ENCODE data around the gene CHST2.
A peak's percentile ranks its signal among the peaks of the same experiment; 100 is the strongest.

Gene CHST2

GRCh38 chr3:143172795-143173145 lies 53.2 kb downstream of the CHST2 start:
- Histone ChIP-seq H3K36me3 (ENCODE audit: control insufficient read depth in 2 of 2, insufficient read depth in 2 of 2, low read length in 2 of 2) (no peaks in the 10 kb centered on the region), H3K27ac (ENCODE audit: low read depth in 2 of 2, low read length in 2 of 2) (peak overlapping the region in 1 of 2 donors; percentile 18), H3K4me3 (ENCODE audit: low read length in 2 of 2) (no peak overlapping the region), H3K9ac (ENCODE audit: low read depth in 1 of 2, low read length in 2 of 2) (no peak overlapping the region), H3K9me3 (ENCODE audit: control insufficient read depth in 2 of 2, low read length in 2 of 2) (no peaks in the 10 kb centered on the region), H3K27me3 (ENCODE audit: control insufficient read depth in 2 of 2, insufficient read depth in 2 of 2, low read length in 2 of 2) (no peaks in the 10 kb centered on the region), H3K4me1 (ENCODE audit: control insufficient read depth in 2 of 2, insufficient read depth in 2 of 2, low read length in 2 of 2) (peaks cover 0 to 6% of the 10 kb centered on the region in 2 donors)

GRCh38 chr3:143173242-143173641 lies 53.7 kb downstream of the CHST2 start:
- Histone ChIP-seq H3K4me1 (ENCODE audit: control insufficient read depth in 2 of 2, insufficient read depth in 2 of 2, low read length in 2 of 2) (peaks cover 0 to 6% of the 10 kb centered on the region in 2 donors), H3K27me3 (ENCODE audit: control insufficient read depth in 2 of 2, insufficient read depth in 2 of 2, low read length in 2 of 2) (no peaks in the 10 kb centered on the region), H3K27ac (ENCODE audit: low read depth in 2 of 2, low read length in 2 of 2) (no peak overlapping the region), H3K36me3 (ENCODE audit: control insufficient read depth in 2 of 2, insufficient read depth in 2 of 2, low read length in 2 of 2) (no peaks in the 10 kb centered on the region), H3K9me3 (ENCODE audit: control insufficient read depth in 2 of 2, low read length in 2 of 2) (no peaks in the 10 kb centered on the region), H3K4me3 (ENCODE audit: low read length in 2 of 2) (no peak overlapping the region), H3K9ac (ENCODE audit: low read depth in 1 of 2, low read length in 2 of 2) (no peak overlapping the region)

Data from mucosa of rectum (tissue), 2 donors.